ENCODE measurements around the gene WFDC2. TPM values are rescaled to one million over a fixed set of nuclear protein-coding genes. Genes with fewer than 3 reads are reported as not detected.

Gene WFDC2
- total RNA-seq, 3 donors from 2014 or later (not counting 1 experiment from before 2014, with no cell fraction given), result not detected

GRCh38 chr20:45425561-45425960 lies 44.0 kb upstream of the WFDC2 start:
- Histone ChIP-seq H3K27me3 (ENCODE audit: control insufficient read depth, insufficient read depth, low read length) (no peaks in the 10 kb centered on the region), H3K4me3 (ENCODE audit: low read length) (no peak overlapping the region), H3K4me1 (ENCODE audit: control insufficient read depth, insufficient read depth, low read length) (no peaks in the 10 kb centered on the region), H3K27ac (ENCODE audit: low read length) (no peak overlapping the region), H3K36me3 (ENCODE audit: control insufficient read depth, insufficient read depth, low read length) (peaks cover 51% of the 10 kb centered on the region), H3K9me3 (ENCODE audit: control insufficient read depth, insufficient read depth, low read length) (no peaks in the 10 kb centered on the region)
- H3K27ac Mint-ChIP-seq, result no peak overlapping the region
- DNase-seq (no peak), ATAC-seq (no peak)
- no peaks in the 10 kb centered on the region for H3K9me3 Mint-ChIP-seq
- no peak overlapping the region for H3K4me3 Mint-ChIP-seq
- 97% methylated on average over 17 of the region's 17 CpGs for WGBS (ENCODE audit: insufficient coverage)
- H3K4me1 Mint-ChIP-seq, result no peaks in the 10 kb centered on the region
- intact Hi-C loops (cut with micrococcal nuclease), result no loop called here
- peaks cover 9% of the 10 kb centered on the region for H3K36me3 Mint-ChIP-seq
- no peak for TF ChIP-seq CTCF (IDR thresholded peaks at IDR 0.05)
- H3K27me3 Mint-ChIP-seq (ENCODE audit: low read depth in 2 of 2), result no peaks in the 10 kb centered on the region

- no peaks in the 10 kb centered on the region for H3K27me3 Mint-ChIP-seq (ENCODE audit: low read depth in 2 of 2)
- peaks cover 7% of the 10 kb centered on the region for H3K36me3 Mint-ChIP-seq
These were observed 43.1 kb upstream of the WFDC2 start for GRCh38 chr20:45426320-45427016.

GRCh38 chr20:45427236-45428149 lies 42.1 kb upstream of the WFDC2 start:
- DNase-seq, result no peak
- Histone ChIP-seq H3K4me3 (ENCODE audit: low read length) (no peak overlapping the region), H3K27me3 (ENCODE audit: control insufficient read depth, insufficient read depth, low read length) (no peaks in the 10 kb centered on the region), H3K36me3 (ENCODE audit: control insufficient read depth, insufficient read depth, low read length) (peaks cover 34% of the 10 kb centered on the region), H3K27ac (ENCODE audit: low read length) (no peak overlapping the region), H3K4me1 (ENCODE audit: control insufficient read depth, insufficient read depth, low read length) (peaks cover 7% of the 10 kb centered on the region), H3K9me3 (ENCODE audit: control insufficient read depth, insufficient read depth, low read length) (peaks cover 3% of the 10 kb centered on the region)
- peaks cover 7% of the 10 kb centered on the region for H3K36me3 Mint-ChIP-seq
- H3K27me3 Mint-ChIP-seq (ENCODE audit: low read depth in 2 of 2), result no peaks in the 10 kb centered on the region
- H3K9me3 Mint-ChIP-seq, result peaks cover 0 to 3% of the 10 kb centered on the region in 2 donors
- ATAC-seq, result no peak
- 93% methylated on average over 14 of the region's 14 CpGs for WGBS (ENCODE audit: insufficient coverage)
- H3K4me3 Mint-ChIP-seq, result no peak overlapping the region
- peaks cover 10 to 14% of the 10 kb centered on the region in 2 donors for H3K4me1 Mint-ChIP-seq
- intact Hi-C loops (cut with micrococcal nuclease), result no loop called here
- H3K27ac Mint-ChIP-seq, result no peak overlapping the region
- TF ChIP-seq CTCF (IDR thresholded peaks at IDR 0.05), result no peak

More at GRCh38 chr20:45426320-45427016, 43.1 kb upstream of the WFDC2 start:
- Mint-ChIP-seq H3K4me1 (peaks cover 0 to 4% of the 10 kb centered on the region in 2 donors), H3K27ac (no peak overlapping the region), H3K9me3 (no peaks in the 10 kb centered on the region), H3K4me3 (no peak overlapping the region)
- 91% methylated on average over 5 of the region's 5 CpGs for WGBS (ENCODE audit: insufficient coverage)
- Histone ChIP-seq H3K27ac (ENCODE audit: low read length) (no peak overlapping the region), H3K4me3 (ENCODE audit: low read length) (no peak overlapping the region), H3K27me3 (ENCODE audit: control insufficient read depth, insufficient read depth, low read length) (no peaks in the 10 kb centered on the region), H3K4me1 (ENCODE audit: control insufficient read depth, insufficient read depth, low read length) (no peaks in the 10 kb centered on the region), H3K36me3 (ENCODE audit: control insufficient read depth, insufficient read depth, low read length) (peaks cover 42% of the 10 kb centered on the region), H3K9me3 (ENCODE audit: control insufficient read depth, insufficient read depth, low read length) (no peaks in the 10 kb centered on the region)
- DNase-seq, result no peak
- intact Hi-C loops (cut with micrococcal nuclease), result no loop called here
- no peak for TF ChIP-seq CTCF (IDR thresholded peaks at IDR 0.05)
- ATAC-seq, result no peak
